ENCODE measurements around the gene LIPC. TPM values are rescaled to one million over a fixed set of nuclear protein-coding genes. Genes with fewer than 3 reads are reported as not detected.

Gene LIPC
- polyA plus RNA-seq, 3 donors, result 0.37 TPM; not detected in 2

- Histone ChIP-seq H3K36me3 (replicated peaks in 1 of 2; ENCODE audit: control insufficient read depth in 1 of 2, insufficient read depth in 2 of 2, low read length in 2 of 2) (peaks cover 3 to 12% of the 10 kb centered on the region in 2 donors), H3K27ac (ENCODE audit: low read depth in 1 of 2, low read length in 2 of 2) (no peak overlapping the region), H3K4me2 (replicated peaks; ENCODE audit: extremely low read depth, low read length, poor library complexity, severe bottlenecking) (no peak overlapping the region), H3K79me2 (ENCODE audit: insufficient read depth, low read length) (no peaks in the 10 kb centered on the region), H3K27me3 (ENCODE audit: control insufficient read depth in 2 of 2, insufficient read depth in 2 of 2, low read length in 2 of 2) (no peaks in the 10 kb centered on the region), H3K9ac (ENCODE audit: insufficient read depth, low read length, poor library complexity, severe bottlenecking) (no peak overlapping the region), H3K9me3 (replicated peaks in 1 of 2; ENCODE audit: control insufficient read depth in 1 of 2, insufficient read depth in 1 of 2, low read length in 2 of 2) (no peaks in the 10 kb centered on the region), H3K4me1 (ENCODE audit: control insufficient read depth in 1 of 2, insufficient read depth in 2 of 2, low read length in 2 of 2) (peaks cover 17 to 18% of the 10 kb centered on the region in 2 donors), H3K4me3 (replicated peaks in 1 of 3; ENCODE audit: low read depth in 2 of 3, low read length in 3 of 3) (no peak overlapping the region), H4K20me1 (ENCODE audit: insufficient read depth, low read length) (no peaks in the 10 kb centered on the region), H2AFZ (ENCODE audit: insufficient read depth, low read depth, low read length, poor library complexity, severe bottlenecking) (no peak overlapping the region)
- no peak for DNase-seq
- WGBS (ENCODE audit: insufficient coverage), result no CpG with 5 or more reads among the region's 1 CpG
- Mint-ChIP-seq H3K27me3 (ENCODE audit: low read depth in 3 of 3) (peaks cover 1 to 4% (median 2%) of the 10 kb centered on the region in 3 donors), H3K27ac (no peak overlapping the region), H3K36me3 (peaks cover 19 to 24% of the 10 kb centered on the region in 2 donors), H3K4me3 (no peak overlapping the region), H3K9me3 (no peaks in the 10 kb centered on the region), H3K4me1 (peaks cover 22% of the 10 kb centered on the region)
- TF ChIP-seq CTCF (IDR thresholded peaks at IDR 0.05), result no peak
- intact Hi-C loops (cut with micrococcal nuclease), result no loop called here
Observed at GRCh38 chr15:58590236-58590635, 158.4 kb downstream of the LIPC start.

DNA sequence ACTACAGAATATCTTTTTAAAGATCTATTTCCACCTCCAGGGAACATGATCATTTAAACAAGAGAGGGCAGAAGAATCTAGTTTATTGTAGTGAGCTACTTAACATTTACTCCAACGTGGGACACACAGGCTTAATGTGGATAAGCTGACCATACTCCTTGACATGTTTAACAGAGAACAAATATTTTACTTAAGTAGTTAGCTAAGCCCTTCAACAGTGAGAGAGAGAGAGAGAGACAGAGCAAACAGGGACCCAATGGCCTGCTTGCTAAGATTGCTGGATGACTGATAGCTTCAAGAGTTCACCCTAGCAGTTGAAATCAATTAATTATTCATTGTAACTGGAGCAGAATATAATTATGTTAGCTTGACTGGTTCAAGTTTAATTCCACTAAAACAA lies 159.1 kb downstream of the LIPC start:
- no peak for DNase-seq
- peaks cover 21% of the 10 kb centered on the region for H3K4me1 Mint-ChIP-seq
- Histone ChIP-seq H3K4me2 (replicated peaks; ENCODE audit: extremely low read depth, low read length, poor library complexity, severe bottlenecking) (no peak overlapping the region), H3K4me3 (replicated peaks in 1 of 3; ENCODE audit: low read depth in 2 of 3, low read length in 3 of 3) (no peak overlapping the region), H3K36me3 (replicated peaks in 1 of 2; ENCODE audit: control insufficient read depth in 1 of 2, insufficient read depth in 2 of 2, low read length in 2 of 2) (peaks cover 3 to 16% of the 10 kb centered on the region in 2 donors), H4K20me1 (ENCODE audit: insufficient read depth, low read length) (no peaks in the 10 kb centered on the region), H3K27ac (ENCODE audit: low read depth in 1 of 2, low read length in 2 of 2) (no peak overlapping the region), H2AFZ (ENCODE audit: insufficient read depth, low read depth, low read length, poor library complexity, severe bottlenecking) (no peak overlapping the region), H3K4me1 (ENCODE audit: control insufficient read depth in 1 of 2, insufficient read depth in 2 of 2, low read length in 2 of 2) (peaks cover 18 to 20% of the 10 kb centered on the region in 2 donors), H3K9me3 (replicated peaks in 1 of 2; ENCODE audit: control insufficient read depth in 1 of 2, insufficient read depth in 1 of 2, low read length in 2 of 2) (no peaks in the 10 kb centered on the region), H3K79me2 (ENCODE audit: insufficient read depth, low read length) (no peaks in the 10 kb centered on the region), H3K9ac (ENCODE audit: insufficient read depth, low read length, poor library complexity, severe bottlenecking) (no peak overlapping the region), H3K27me3 (ENCODE audit: control insufficient read depth in 2 of 2, insufficient read depth in 2 of 2, low read length in 2 of 2) (no peaks in the 10 kb centered on the region)
- intact Hi-C loops (cut with micrococcal nuclease), result no loop called here
- WGBS (ENCODE audit: insufficient coverage), result no CpG with 5 or more reads among the region's 1 CpG
- no peaks in the 10 kb centered on the region for H3K9me3 Mint-ChIP-seq
- no peak for TF ChIP-seq CTCF (IDR thresholded peaks at IDR 0.05)
- H3K27me3 Mint-ChIP-seq (ENCODE audit: low read depth in 3 of 3), result peaks cover 0 to 4% (median 1%) of the 10 kb centered on the region in 3 donors
- H3K36me3 Mint-ChIP-seq, result peaks cover 19 to 24% of the 10 kb centered on the region in 2 donors
- no peak overlapping the region for H3K27ac Mint-ChIP-seq
- H3K4me3 Mint-ChIP-seq, result no peak overlapping the region

Measured in CD14-positive monocyte (primary cell).